A549 (cell line): ENCODE results near the gene FRS2.

Experiments
- REST ChIP-seq: fragments of 200-600 bp; sonication (generic); IDR thresholded peaks from 2 replicates; pipeline ENCODE4 v1.6.1; 2016; ENCODE audit warnings: antibody characterized with exemption, mild to moderate bottlenecking, moderate library complexity
- TF ChIP-seq, protein P1 (sequence below): fragments of >200 bp; sonication (Bioruptor Twin); formaldehyde crosslinking; IDR thresholded peaks from 3 replicates; pipeline ENCODE4 v1.5.1; 2016

- TF ChIP-seq REST = no peak
- TF ChIP-seq, protein P1, sequence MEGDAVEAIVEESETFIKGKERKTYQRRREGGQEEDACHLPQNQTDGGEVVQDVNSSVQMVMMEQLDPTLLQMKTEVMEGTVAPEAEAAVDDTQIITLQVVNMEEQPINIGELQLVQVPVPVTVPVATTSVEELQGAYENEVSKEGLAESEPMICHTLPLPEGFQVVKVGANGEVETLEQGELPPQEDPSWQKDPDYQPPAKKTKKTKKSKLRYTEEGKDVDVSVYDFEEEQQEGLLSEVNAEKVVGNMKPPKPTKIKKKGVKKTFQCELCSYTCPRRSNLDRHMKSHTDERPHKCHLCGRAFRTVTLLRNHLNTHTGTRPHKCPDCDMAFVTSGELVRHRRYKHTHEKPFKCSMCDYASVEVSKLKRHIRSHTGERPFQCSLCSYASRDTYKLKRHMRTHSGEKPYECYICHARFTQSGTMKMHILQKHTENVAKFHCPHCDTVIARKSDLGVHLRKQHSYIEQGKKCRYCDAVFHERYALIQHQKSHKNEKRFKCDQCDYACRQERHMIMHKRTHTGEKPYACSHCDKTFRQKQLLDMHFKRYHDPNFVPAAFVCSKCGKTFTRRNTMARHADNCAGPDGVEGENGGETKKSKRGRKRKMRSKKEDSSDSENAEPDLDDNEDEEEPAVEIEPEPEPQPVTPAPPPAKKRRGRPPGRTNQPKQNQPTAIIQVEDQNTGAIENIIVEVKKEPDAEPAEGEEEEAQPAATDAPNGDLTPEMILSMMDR = no peak
These were observed 99.0 kb downstream of the FRS2 start for GRCh38 chr12:69569236-69569635.
